ENCODE measurements around the gene PTPA. TPM values are rescaled to one million over a fixed set of nuclear protein-coding genes. Genes with fewer than 3 reads are reported as not detected.

PTPA gene
- total RNA-seq, 1 donor: 136 TPM

DNA sequence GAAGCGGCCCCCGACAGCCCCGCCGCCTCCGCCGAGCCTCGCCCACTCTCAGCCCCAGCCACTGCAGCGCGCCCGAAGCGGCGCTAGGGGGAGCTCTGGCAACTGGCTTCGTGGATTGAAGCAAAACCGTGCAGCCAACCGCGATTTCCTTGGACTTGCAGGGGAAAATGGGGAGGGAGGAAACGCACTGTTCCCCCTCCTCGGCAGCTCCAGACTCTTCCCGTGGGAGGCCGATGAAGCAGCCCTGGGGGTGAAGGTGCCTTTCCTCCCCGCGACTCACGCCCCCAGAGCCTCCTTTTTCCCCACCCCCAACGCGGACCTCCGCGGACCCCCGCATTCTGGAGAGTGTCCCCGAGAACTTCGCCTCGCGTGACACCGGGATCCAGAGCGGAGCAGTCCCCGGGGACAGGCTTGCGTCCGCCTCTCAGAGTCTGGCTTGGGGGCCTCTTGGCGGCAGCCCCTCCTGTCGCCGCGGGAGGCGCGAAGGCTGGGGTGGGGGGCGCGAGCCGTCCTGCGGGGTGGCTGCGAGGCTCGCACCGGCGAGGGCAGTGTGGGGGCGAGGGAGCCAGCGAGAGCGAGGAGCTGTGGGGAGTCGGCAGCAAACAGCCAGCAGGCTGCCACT, 63.0 kb downstream of the PTPA start:
- peak; percentile 93 for DNase-seq (ENCODE audit: low read depth)

GRCh38 chr9:129174724-129175514, 63.7 kb downstream of the PTPA start:
- peak; percentile 93 for DNase-seq (ENCODE audit: low read depth)
- peak overlapping the region; percentile 91 for H3K4me3 ChIP-seq (ENCODE audit: low read depth, low read length)
- TF ChIP-seq, protein P1, sequence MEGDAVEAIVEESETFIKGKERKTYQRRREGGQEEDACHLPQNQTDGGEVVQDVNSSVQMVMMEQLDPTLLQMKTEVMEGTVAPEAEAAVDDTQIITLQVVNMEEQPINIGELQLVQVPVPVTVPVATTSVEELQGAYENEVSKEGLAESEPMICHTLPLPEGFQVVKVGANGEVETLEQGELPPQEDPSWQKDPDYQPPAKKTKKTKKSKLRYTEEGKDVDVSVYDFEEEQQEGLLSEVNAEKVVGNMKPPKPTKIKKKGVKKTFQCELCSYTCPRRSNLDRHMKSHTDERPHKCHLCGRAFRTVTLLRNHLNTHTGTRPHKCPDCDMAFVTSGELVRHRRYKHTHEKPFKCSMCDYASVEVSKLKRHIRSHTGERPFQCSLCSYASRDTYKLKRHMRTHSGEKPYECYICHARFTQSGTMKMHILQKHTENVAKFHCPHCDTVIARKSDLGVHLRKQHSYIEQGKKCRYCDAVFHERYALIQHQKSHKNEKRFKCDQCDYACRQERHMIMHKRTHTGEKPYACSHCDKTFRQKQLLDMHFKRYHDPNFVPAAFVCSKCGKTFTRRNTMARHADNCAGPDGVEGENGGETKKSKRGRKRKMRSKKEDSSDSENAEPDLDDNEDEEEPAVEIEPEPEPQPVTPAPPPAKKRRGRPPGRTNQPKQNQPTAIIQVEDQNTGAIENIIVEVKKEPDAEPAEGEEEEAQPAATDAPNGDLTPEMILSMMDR (IDR thresholded peaks at IDR 0.05; ENCODE audit: insufficient read depth, low read depth, low read length): no peak

More for the DNA sequence above, 63.0 kb downstream of the PTPA start:
- H3K4me3 ChIP-seq (ENCODE audit: low read depth, low read length): peak overlapping the region; percentile 91
- TF ChIP-seq, protein P1 (IDR thresholded peaks at IDR 0.05; ENCODE audit: insufficient read depth, low read depth, low read length): peak; percentile 98

GRCh38 chr9:129175515-129175824, 64.3 kb downstream of the PTPA start:
- peak overlapping the region; percentile 91 for H3K4me3 ChIP-seq (ENCODE audit: low read depth, low read length)
- TF ChIP-seq, protein P1 (IDR thresholded peaks at IDR 0.05; ENCODE audit: insufficient read depth, low read depth, low read length): no peak
- no peak for DNase-seq (ENCODE audit: low read depth)

GRCh38 chr9:129175825-129176633, 64.8 kb downstream of the PTPA start:
- TF ChIP-seq, protein P1 (IDR thresholded peaks at IDR 0.05; ENCODE audit: insufficient read depth, low read depth, low read length): peak; percentile 1
- H3K4me3 ChIP-seq (ENCODE audit: low read depth, low read length): peak overlapping the region; percentile 91
- DNase-seq (ENCODE audit: low read depth): peak; percentile 94

- H3K4me3 ChIP-seq (ENCODE audit: low read depth, low read length): peak overlapping the region; percentile 91
- TF ChIP-seq, protein P1 (IDR thresholded peaks at IDR 0.05; ENCODE audit: insufficient read depth, low read depth, low read length): no peak
Observed at GRCh38 chr9:129176701-129177442, 65.7 kb downstream of the PTPA start.

DNA sequence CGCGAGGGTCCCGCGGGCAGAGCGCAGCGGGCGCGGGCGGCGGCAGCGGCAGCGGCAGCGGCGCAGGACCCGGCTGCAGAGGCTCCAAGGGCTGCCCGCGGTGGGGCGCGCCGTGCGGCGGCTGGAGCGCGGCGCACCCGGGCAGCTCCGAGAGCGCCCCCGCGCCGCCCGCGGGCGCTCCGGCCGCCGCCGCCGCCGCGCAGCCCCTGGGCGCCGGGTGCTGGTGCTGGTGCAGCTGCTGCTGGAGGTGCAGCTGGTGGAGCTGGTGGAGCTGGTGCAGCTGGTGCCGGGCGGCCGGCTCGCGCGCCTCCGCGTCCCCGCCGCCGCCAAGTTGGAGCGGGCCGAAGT, 66.2 kb downstream of the PTPA start:
- DNase-seq (ENCODE audit: low read depth): no peak
- peak overlapping the region; percentile 91 for H3K4me3 ChIP-seq (ENCODE audit: low read depth, low read length)
- TF ChIP-seq, protein P1 (IDR thresholded peaks at IDR 0.05; ENCODE audit: insufficient read depth, low read depth, low read length): no peak

More at GRCh38 chr9:129176701-129177442, 65.7 kb downstream of the PTPA start:
- DNase-seq (ENCODE audit: low read depth): peak; percentile 64

Data from fibroblast of villous mesenchyme (primary cell).